GM18499 (cell line): ENCODE results near the gene PLOD1.
"Not testable (repeated sequence)": the region's sequence is repeated elsewhere in the genome, so short reads cannot be mapped to it uniquely, and the experiment has no call there.

ENCODE experiments used
- ATAC-seq: cut with Tn5 transposase; IDR thresholded peaks from one replicate; pipeline ENCODE4 v1.9.1; 2021; ENCODE audit warnings: moderate number of reproducible peaks; ENCODE audit not compliant: insufficient read depth, unreplicated experiment

Gene PLOD1

GRCh38 chr1:11935733-11936132 is 1.2 kb downstream of the PLOD1 start:
- ATAC-seq = not testable (repeated sequence)

- no peak for ATAC-seq
These were observed 4.4 kb downstream of the PLOD1 start for GRCh38 chr1:11938722-11939526.

- not testable (repeated sequence) for ATAC-seq
These were observed 5.3 kb downstream of the PLOD1 start for GRCh38 chr1:11939794-11940193.

DNA sequence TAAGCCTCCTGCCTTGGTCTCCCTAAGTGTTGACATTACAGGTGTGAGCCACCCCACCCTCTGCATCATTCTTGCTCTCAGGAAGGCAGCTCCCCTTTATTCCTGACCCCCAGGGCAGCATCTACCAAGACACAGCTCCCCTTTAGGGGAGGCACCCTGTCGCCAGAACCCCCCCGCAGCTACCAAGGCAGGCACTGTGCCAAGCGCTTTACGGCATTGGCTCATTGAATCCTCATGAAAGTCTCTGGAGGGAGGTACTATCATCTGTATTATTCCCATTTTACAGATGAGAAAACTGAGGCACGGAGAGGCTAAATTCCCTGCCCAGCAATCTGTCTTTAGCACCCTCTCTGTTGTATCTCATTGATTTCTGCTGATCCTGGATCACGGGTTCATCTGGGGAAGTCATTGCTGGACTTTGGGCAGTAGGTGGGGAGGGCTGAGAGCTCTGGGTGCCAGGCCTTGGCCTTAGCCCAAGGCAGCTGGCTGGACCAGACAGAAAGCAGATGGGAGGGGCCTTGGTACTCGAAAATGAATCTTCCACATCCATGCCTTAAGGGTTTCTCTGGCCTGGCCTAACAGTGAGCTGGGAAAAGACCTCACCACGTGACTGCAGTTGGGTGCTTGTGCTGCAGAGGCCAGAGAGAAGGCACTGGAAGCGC is 5.9 kb downstream of the PLOD1 start:
- no peak for ATAC-seq

DNA sequence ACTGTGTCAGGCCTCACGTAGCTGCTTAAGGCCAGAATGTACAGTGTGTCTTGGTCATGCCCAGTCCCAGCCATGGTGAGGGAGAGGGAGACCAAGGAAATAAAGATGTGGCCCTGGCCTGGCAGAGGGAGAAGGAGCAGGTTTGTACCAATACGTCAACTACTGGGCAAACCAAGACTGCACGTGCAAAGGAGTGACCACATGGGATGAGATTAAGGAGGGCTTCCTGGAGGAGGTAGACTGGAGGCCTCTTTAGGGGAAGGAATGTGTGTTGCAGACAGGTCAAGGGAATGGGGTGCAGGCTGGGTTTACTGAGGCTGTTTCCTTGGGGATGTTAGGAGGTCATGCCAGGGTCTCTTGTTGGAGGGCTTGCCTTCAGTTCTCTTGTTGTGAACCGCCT is 7.8 kb downstream of the PLOD1 start:
- ATAC-seq = no peak

GRCh38 chr1:11943619-11944018 is 9.1 kb downstream of the PLOD1 start:
- no peak for ATAC-seq

- no peak for ATAC-seq
These were observed 9.9 kb downstream of the PLOD1 start for GRCh38 chr1:11944358-11944931.

GRCh38 chr1:11946647-11947046 is 12.1 kb downstream of the PLOD1 start:
- no peak for ATAC-seq

- no peak for ATAC-seq
These were observed 14.4 kb downstream of the PLOD1 start for GRCh38 chr1:11948822-11949458.

DNA sequence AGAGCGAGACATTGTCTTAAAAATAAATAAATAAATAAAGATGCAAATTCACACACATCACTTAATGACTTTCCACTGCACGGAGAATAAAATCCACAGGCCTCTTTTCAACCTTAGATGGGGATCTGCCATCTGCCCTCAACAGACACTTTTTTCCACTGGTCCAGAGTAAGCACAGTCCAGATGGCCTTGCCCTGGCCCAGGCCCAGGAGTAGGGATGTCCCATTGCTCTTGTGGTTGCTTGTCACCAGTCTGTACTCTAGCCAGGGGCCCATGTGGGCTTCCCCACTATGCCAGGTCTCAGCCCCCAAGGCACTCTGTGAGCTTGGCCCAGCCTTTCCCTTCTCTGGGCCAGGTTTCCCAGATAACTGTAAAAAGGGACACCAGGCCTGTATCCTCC is 17.4 kb downstream of the PLOD1 start:
- no peak for ATAC-seq

- no peak for ATAC-seq
These were observed 18.1 kb downstream of the PLOD1 start for GRCh38 chr1:11952455-11953109.

- no peak for ATAC-seq
These were observed 20.7 kb downstream of the PLOD1 start for GRCh38 chr1:11955221-11955620.

DNA sequence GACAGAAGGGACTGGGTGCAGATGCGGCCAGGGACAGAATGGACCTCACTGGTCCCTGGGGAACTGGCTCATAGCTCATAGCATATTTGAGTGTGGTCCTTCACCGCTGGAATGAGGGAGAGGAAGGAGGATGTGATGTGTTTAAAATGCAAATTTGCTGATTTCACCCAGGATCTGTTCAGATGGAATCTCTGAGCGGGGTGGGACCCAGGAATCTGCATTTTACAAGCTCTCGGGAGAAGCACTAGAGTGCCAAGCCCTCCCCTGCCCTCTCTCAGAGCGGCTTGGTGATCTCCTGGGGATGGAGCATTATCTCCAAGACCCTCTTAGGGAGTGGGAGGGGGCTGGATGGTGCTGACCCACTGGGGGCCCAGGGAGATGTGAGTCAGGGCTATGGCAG is 22.9 kb downstream of the PLOD1 start:
- ATAC-seq = no peak

GRCh38 chr1:11957897-11958296 is 23.4 kb downstream of the PLOD1 start:
- no peak for ATAC-seq

DNA sequence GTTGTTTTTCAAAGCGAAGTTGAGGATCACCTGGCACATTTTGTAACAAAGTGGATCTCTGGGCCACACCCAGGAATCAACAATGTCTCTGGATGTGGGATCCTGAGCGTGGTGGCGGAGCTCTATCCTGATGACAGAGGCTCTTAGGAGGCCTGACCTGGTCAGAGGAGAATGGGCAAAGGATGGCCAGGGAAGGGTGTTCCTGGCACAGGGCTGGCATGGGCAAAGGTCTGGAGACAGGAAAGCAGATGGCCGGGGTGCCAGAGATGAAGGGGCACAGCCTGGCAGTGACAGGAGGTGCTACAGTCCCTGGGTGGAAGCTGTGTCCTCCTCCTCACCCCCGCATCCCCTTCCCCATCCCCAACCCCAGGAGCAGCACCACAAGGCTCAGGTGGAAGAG is 25.8 kb downstream of the PLOD1 start:
- ATAC-seq = no peak

- ATAC-seq = no peak
These were observed 26.2 kb downstream of the PLOD1 start for GRCh38 chr1:11960715-11961114.

DNA sequence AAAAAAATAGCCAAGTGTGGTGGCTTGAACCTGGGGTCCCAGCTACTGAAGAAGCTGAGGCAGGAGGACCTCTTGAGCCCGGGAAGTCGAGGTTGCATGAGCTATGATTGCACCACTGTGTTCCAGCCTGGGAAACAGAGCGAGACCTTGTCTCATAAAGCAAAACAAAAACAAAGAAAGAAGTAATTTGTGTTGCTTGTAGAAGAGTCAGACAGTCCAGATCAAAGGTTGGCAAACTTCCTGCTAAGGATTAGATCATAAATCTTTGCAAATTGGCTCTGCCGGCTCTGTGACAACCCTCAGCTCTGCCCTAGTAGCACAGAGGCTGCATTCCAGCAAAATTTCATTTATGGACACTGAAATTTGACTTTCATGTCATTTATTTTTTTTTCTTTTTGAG is 26.7 kb downstream of the PLOD1 start:
- ATAC-seq = no peak

DNA sequence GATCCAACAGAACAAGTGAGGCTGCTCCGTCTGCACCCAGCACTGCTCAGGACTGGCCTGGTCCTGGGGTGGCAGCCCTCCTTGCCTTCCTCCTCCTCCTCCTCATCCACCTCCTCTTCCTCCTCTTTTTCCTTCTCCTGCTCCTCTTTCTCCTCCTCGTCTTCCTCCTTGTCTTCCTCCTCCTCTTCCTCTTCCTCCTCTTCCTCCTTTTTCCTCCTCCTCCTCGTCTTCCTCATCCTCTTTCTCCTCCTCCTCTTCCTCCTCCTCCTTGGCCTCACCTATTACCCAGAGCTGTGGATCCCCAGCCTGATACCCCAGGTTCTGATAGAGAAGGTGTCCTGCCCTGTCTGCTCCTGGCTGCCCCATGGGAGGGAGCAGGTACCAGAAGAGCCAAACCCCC is 29.1 kb downstream of the PLOD1 start:
- no peak for ATAC-seq

- no peak for ATAC-seq
These were observed 30.1 kb downstream of the PLOD1 start for GRCh38 chr1:11964656-11965055.

GRCh38 chr1:11967028-11967547 is 32.6 kb downstream of the PLOD1 start:
- ATAC-seq = no peak
